ENCODE data around the gene RND3.

DNA sequence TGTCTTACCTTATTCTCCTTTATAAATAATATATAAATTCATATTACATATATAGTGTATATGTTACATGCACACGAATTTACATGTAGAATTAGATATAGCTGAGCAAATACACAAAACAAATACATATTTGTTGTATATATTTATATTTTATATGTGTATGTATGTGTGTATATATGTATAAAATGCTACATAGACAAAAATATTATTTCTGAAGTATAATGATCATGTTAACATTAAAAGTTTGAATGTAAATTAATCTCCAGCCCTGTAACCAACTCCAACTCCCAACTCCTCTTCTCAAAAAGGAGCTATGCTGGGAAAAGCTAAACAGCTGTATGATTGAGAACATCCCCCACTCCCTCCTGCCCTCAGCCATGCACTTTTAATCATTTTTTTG, 42.7 kb upstream of the RND3 start:
- TF ChIP-seq L3MBTL2 (conservative IDR thresholded peaks at IDR 0.05) (no peak), TARDBP (IDR thresholded peaks at IDR 0.05) (no peak), NFRKB (IDR thresholded peaks at IDR 0.05) (no peak), SP1 (IDR thresholded peaks at IDR 0.05) (no peak), HDGF (IDR thresholded peaks at IDR 0.05; ENCODE audit: borderline replicate concordance) (no peak), CTBP1 (IDR thresholded peaks at IDR 0.05; ENCODE audit: borderline replicate concordance) (no peak), ZNF384 (IDR thresholded peaks at IDR 0.05) (no peak), FOXK2 (IDR thresholded peaks at IDR 0.05) (no peak), FOXA1 (IDR thresholded peaks at IDR 0.05) (no peak), FOXM1 (IDR thresholded peaks at IDR 0.05; ENCODE audit: borderline replicate concordance) (no peak), ELF4 (IDR thresholded peaks at IDR 0.05) (no peak)
